HCT116 (cell line): Measurements from ENCODE around the gene HIRA. TPM values are rescaled to one million over a fixed set of nuclear protein-coding genes. Genes with fewer than 3 reads are reported as not detected.

ENCODE experiments used
- ATAC-seq: fragments of 200-7000 bp; cut with Tn5 transposase; 2 replicates; pipeline ENCODE4 v1.9.1; 2020; ENCODE audit warnings: mild to moderate bottlenecking, moderate library complexity
- BruUV-seq: library from RNA; stranded (reverse); fragments of 400-500 nt; replicated peaks from 2 replicates; lab custom pipeline; 2021; lab: Mats Ljungman, UMichigan
- CTCF ChIA-PET: fragments of 300-600 bp; sonication (Branson Sonifier 250); formaldehyde crosslinking; loops from one replicate; lab custom pipeline; 2021; ENCODE audit warnings: antibody characterized with exemption; lab: Charles Lee
- POLR2A ChIA-PET: fragments of 300-600, 350-600 bp; sonication (Branson Sonifier 250); formaldehyde crosslinking; loops from one replicate; lab custom pipeline; 2021; ENCODE audit warnings: antibody characterized with exemption; lab: Charles Lee
- RAD21 ChIA-PET, 2 experiments: fragments of 300-600 bp; sonication (Branson Sonifier 250); formaldehyde crosslinking; loops; one replicate each; lab custom pipeline; 2023; ENCODE audit warnings: low total read pairs in 2 of 2; ENCODE audit not compliant: uncharacterized antibody in 2 of 2, unreplicated experiment in 2 of 2, low non-redundant PET in 1 of 2; lab: Charles Lee
- DNase-seq: peaks from one replicate; pipeline ENCODE4 v3.0.0-alpha.2; 2010; ENCODE audit warnings: low read depth, low spot score
- H2AFZ ChIP-seq: fragments of 200-600 bp; shearing (Covaris generic), sonication (generic); 2 replicates; pipeline ENCODE4 v1.6.1; 2017; ENCODE audit warnings: low read depth, mixed run types, mixed read lengths, antibody characterized with exemption, low read length; ENCODE audit not compliant: poor library complexity, severe bottlenecking
- H3K27ac ChIP-seq: 2 replicates; pipeline ENCODE4 v1.5.1; 2012; ENCODE audit warnings: low read depth, low read length
- H3K27me3 ChIP-seq: fragments of 200-600 bp; sonication (generic); 2 replicates; pipeline ENCODE4 v1.6.1; 2016; ENCODE audit warnings: mixed run types, low read length, mixed read lengths; ENCODE audit not compliant: insufficient read depth
- H3K36me3 ChIP-seq, 2 experiments: fragments of 200-500 bp in 1 of 2; fragments of 200-600 bp in 1 of 2; sonication (Bioruptor generic) in 1 of 2; sonication (generic) in 1 of 2; 2 replicates each; pipeline versions ENCODE4 v1.5.1 to v1.6.1; 2014 to 2016; ENCODE audit warnings: low read length in 2 of 2, inconsistent platforms in 1 of 2, mixed read lengths in 1 of 2, mixed run types in 1 of 2; ENCODE audit not compliant: insufficient read depth in 2 of 2, control insufficient read depth in 1 of 2
- H3K4me1 ChIP-seq, 2 experiments: fragments of 200-600 bp in 1 of 2; sonication (generic) in 1 of 2; 2 replicates each; pipeline versions ENCODE4 v1.5.1 to v1.6.1; 2012 to 2017; ENCODE audit warnings: low read length in 2 of 2, inconsistent platforms in 1 of 2, mild to moderate bottlenecking in 1 of 2, mixed read lengths in 1 of 2, mixed run types in 1 of 2, moderate library complexity in 1 of 2; ENCODE audit not compliant: insufficient read depth in 2 of 2, control insufficient read depth in 1 of 2
- H3K4me2 ChIP-seq: fragments of 200-600 bp; sonication (generic); 2 replicates; pipeline ENCODE4 v1.6.1; 2017; ENCODE audit warnings: mixed run types, low read length, mixed read lengths
- H3K4me3 ChIP-seq, 2 experiments: fragments of 200-600 bp in 1 of 2; sonication (generic) in 1 of 2; replicated peaks in 1 of 2; 2 replicates each; pipeline ENCODE4 v1.5.1; 2011 to 2016; ENCODE audit warnings: low read length in 2 of 2, control low read depth in 1 of 2, low read depth in 1 of 2, mild to moderate bottlenecking in 1 of 2, mixed read lengths in 1 of 2, mixed run types in 1 of 2
- H3K79me2 ChIP-seq: fragments of 200-600 bp; sonication (generic); 2 replicates; pipeline ENCODE4 v1.6.1; 2017; ENCODE audit warnings: mild to moderate bottlenecking, mixed run types, low read length, moderate library complexity, mixed read lengths; ENCODE audit not compliant: insufficient read depth
- H3K9ac ChIP-seq: fragments of 200-600 bp; sonication (generic); 2 replicates; pipeline ENCODE4 v1.6.1; 2016; ENCODE audit warnings: low read length, mixed read lengths
- H3K9me2 ChIP-seq: fragments of 200-600 bp; sonication (generic), shearing (Covaris generic); 2 replicates; pipeline ENCODE4 v1.6.1; 2017; ENCODE audit warnings: mixed run types, mild to moderate bottlenecking, moderate library complexity; ENCODE audit not compliant: insufficient read depth
- H3K9me3 ChIP-seq, 2 experiments: fragments of 200-500 bp in 1 of 2; fragments of 200-600 bp in 1 of 2; sonication (Bioruptor generic) in 1 of 2; sonication (generic) in 1 of 2; 2 replicates each; pipeline ENCODE4 v1.6.1; 2014 to 2017; ENCODE audit warnings: low read length in 2 of 2, mixed read lengths in 2 of 2, inconsistent platforms in 1 of 2, low read depth in 1 of 2, mild to moderate bottlenecking in 1 of 2, mixed run types in 1 of 2, moderate library complexity in 1 of 2; ENCODE audit not compliant: control insufficient read depth in 1 of 2, insufficient read depth in 1 of 2
- H4K20me1 ChIP-seq: fragments of 200-600 bp; sonication (generic), shearing (Covaris generic); 2 replicates; pipeline ENCODE4 v1.6.1; 2017; ENCODE audit warnings: mixed run types, mild to moderate bottlenecking, moderate library complexity; ENCODE audit not compliant: insufficient read depth
- ATF3 ChIP-seq: IDR thresholded peaks from 2 replicates; pipeline ENCODE4 v1.6.1; 2012
- CBX3 ChIP-seq: IDR thresholded peaks from 2 replicates; pipeline ENCODE4 v1.6.1; 2012; ENCODE audit warnings: low read depth
- CTCF ChIP-seq, 3 experiments: fragments of 200-600 bp in 1 of 3; sonication (generic) in 1 of 3; IDR thresholded peaks in 2 of 3; conservative IDR thresholded peaks in 1 of 3; 2 replicates each; pipeline ENCODE4 v1.5.1; 2012 to 2017; ENCODE audit warnings: low read depth in 2 of 3, low read length in 2 of 3, antibody characterized with exemption in 1 of 3, borderline replicate concordance in 1 of 3, control low read depth in 1 of 3, mild to moderate bottlenecking in 1 of 3, mixed read lengths in 1 of 3, mixed run types in 1 of 3, moderate library complexity in 1 of 3; ENCODE audit not compliant: insufficient read depth in 1 of 3
- EGR1 ChIP-seq: IDR thresholded peaks from 2 replicates; pipeline ENCODE4 v1.6.1; 2012; ENCODE audit warnings: low read depth
- ELF1 ChIP-seq: IDR thresholded peaks from 2 replicates; pipeline ENCODE4 v1.6.1; 2012; ENCODE audit warnings: low read depth, borderline replicate concordance
- EZH2phosphoT487 ChIP-seq: fragments of 200-600 bp; IDR thresholded peaks from 2 replicates; pipeline ENCODE4 v1.6.1; 2018; ENCODE audit warnings: antibody characterized with exemption, borderline replicate concordance
- FOSL1 ChIP-seq: IDR thresholded peaks from 2 replicates; pipeline ENCODE4 v1.6.1; 2012; ENCODE audit warnings: low read depth
- JUND ChIP-seq: IDR thresholded peaks from 2 replicates; pipeline ENCODE4 v1.6.1; 2012
- POLR2A ChIP-seq: IDR thresholded peaks from 2 replicates; pipeline ENCODE4 v1.7.0; 2011; ENCODE audit warnings: borderline replicate concordance; ENCODE audit not compliant: insufficient read depth, insufficient read length; ENCODE audit errors: extremely low read depth
- POLR2AphosphoS5 ChIP-seq: IDR thresholded peaks from 2 replicates; pipeline ENCODE4 v1.6.1; 2011; ENCODE audit warnings: mild to moderate bottlenecking, low read depth, low read length, moderate library complexity
- RAD21 ChIP-seq: IDR thresholded peaks from 2 replicates; pipeline ENCODE4 v1.6.1; 2012; ENCODE audit warnings: low read depth, mild to moderate bottlenecking
- REST ChIP-seq: IDR thresholded peaks from 2 replicates; pipeline ENCODE4 v1.6.1; 2012; ENCODE audit warnings: low read depth
- SIN3A ChIP-seq: IDR thresholded peaks from 2 replicates; pipeline ENCODE4 v1.6.1; 2012; ENCODE audit warnings: low read depth
- SP1 ChIP-seq: IDR thresholded peaks from 2 replicates; pipeline ENCODE4 v1.6.1; 2012; ENCODE audit warnings: low read depth
- SRF ChIP-seq: IDR thresholded peaks from 2 replicates; pipeline ENCODE4 v1.6.1; 2012; ENCODE audit warnings: low read depth
- TCF7L2 ChIP-seq: IDR thresholded peaks from 2 replicates; pipeline ENCODE4 v1.7.0; 2011; ENCODE audit warnings: borderline replicate concordance, inconsistent platforms; ENCODE audit not compliant: insufficient read depth, insufficient read length; ENCODE audit errors: extremely low read depth
- ZFX ChIP-seq: fragments of 450-650 bp; IDR thresholded peaks from 2 replicates; pipeline ENCODE4 v1.6.1; 2017
- intact Hi-C: fragments of 100-400 bp; cut with micrococcal nuclease; formaldehyde crosslinking; loops from 2 replicates; pipeline ENCODE4 v1.10.0; 2022
- total RNA-seq: library from RNA; stranded (reverse); gene quantifications from one replicate; pipeline ENCODE4 v1.2.1, GENCODE V29; 2021; ENCODE audit not compliant: unreplicated experiment

Gene HIRA
- total RNA-seq, 1 experiment from 2014 or later = 30.6 TPM

- CTCF ChIA-PET = no interaction called here
- DNase-seq = no peak
- TF ChIP-seq POLR2AphosphoS5 = no peak
- no peak for TF ChIP-seq CTCF (IDR thresholded peaks at IDR 0.05 in 2 of 3, conservative IDR thresholded peaks at IDR 0.05 in 1 of 3; ENCODE audit: borderline replicate concordance in 1 of 3, insufficient read depth in 1 of 3, low read depth in 2 of 3, low read length in 2 of 3)
- no peak for TF ChIP-seq EGR1
- TF ChIP-seq TCF7L2 = no peak
- no peak for TF ChIP-seq SRF
- no peak for TF ChIP-seq CBX3
- TF ChIP-seq SP1 = no peak
- no peak for TF ChIP-seq EZH2phosphoT487
Observed at GRCh38 chr22:19352217-19352616, 79.3 kb downstream of the HIRA start.

GRCh38 chr22:19351604-19352003, 79.9 kb downstream of the HIRA start:
- Histone ChIP-seq H3K36me3 (peaks cover 26 to 27% of the 10 kb centered on the region in 2 experiments; a peak in 3 of 4 replicates), H4K20me1 (no peaks in the 10 kb centered on the region), H3K27me3 (no peaks in the 10 kb centered on the region), H3K4me3 (no peak overlapping the region), H3K4me2 (no peak overlapping the region), H3K9me2 (no peaks in the 10 kb centered on the region), H3K79me2 (no peaks in the 10 kb centered on the region), H3K9me3 (no peaks in the 10 kb centered on the region), H3K4me1 (no peaks in the 10 kb centered on the region), H2AFZ (no peak overlapping the region), H3K9ac (no peak overlapping the region), H3K27ac (no peak overlapping the region)
- CTCF ChIA-PET = no interaction called here
- RAD21 ChIA-PET = no interaction called here
- POLR2A ChIA-PET = no interaction called here
- intact Hi-C loops = no loop called here
- ATAC-seq = no peak
- BruUV-seq = no TSS peak
- DNase-seq = no peak
- TF ChIP-seq REST (no peak), RAD21 (no peak), SP1 (no peak), SIN3A (no peak), SRF (no peak), POLR2A (no peak), ZFX (no peak), JUND (no peak), ATF3 (no peak), CBX3 (no peak), POLR2AphosphoS5 (no peak), EGR1 (no peak), EZH2phosphoT487 (no peak), ELF1 (no peak), FOSL1 (no peak)

More at GRCh38 chr22:19352217-19352616, 79.3 kb downstream of the HIRA start:
- intact Hi-C loops = no loop called here
- no peak for ATAC-seq
- H3K4me1 ChIP-seq = no peaks in the 10 kb centered on the region
- no peaks in the 10 kb centered on the region for H3K9me3 ChIP-seq
- H3K27me3 ChIP-seq = no peaks in the 10 kb centered on the region
- peaks cover 26 to 27% of the 10 kb centered on the region in 2 experiments; a peak in 3 of 4 replicates for H3K36me3 ChIP-seq
- no peaks in the 10 kb centered on the region for H3K9me2 ChIP-seq
- no peak overlapping the region for H3K4me3 ChIP-seq
- H3K79me2 ChIP-seq = no peaks in the 10 kb centered on the region
- no peak overlapping the region for H3K4me2 ChIP-seq
- no peaks in the 10 kb centered on the region for H4K20me1 ChIP-seq
- no peak overlapping the region for H3K27ac ChIP-seq
- H2AFZ ChIP-seq = no peak overlapping the region
- no peak overlapping the region for H3K9ac ChIP-seq
- BruUV-seq = no TSS peak
- RAD21 ChIA-PET = no interaction called here
- POLR2A ChIA-PET = no interaction called here
